NCI-H2171 (cell line): ENCODE measurements around the gene TUBB6.

ENCODE experiments used
- DNase-seq: peaks from one replicate; lab custom pipeline; 2025; lab: John Stamatoyannopoulos, UW

The TUBB6 gene

GRCh38 chr18:12314591-12315305 lies 6.7 kb downstream of the TUBB6 start:
- no peak for DNase-seq

GRCh38 chr18:12315490-12315889 lies 7.4 kb downstream of the TUBB6 start:
- DNase-seq: no peak

DNA sequence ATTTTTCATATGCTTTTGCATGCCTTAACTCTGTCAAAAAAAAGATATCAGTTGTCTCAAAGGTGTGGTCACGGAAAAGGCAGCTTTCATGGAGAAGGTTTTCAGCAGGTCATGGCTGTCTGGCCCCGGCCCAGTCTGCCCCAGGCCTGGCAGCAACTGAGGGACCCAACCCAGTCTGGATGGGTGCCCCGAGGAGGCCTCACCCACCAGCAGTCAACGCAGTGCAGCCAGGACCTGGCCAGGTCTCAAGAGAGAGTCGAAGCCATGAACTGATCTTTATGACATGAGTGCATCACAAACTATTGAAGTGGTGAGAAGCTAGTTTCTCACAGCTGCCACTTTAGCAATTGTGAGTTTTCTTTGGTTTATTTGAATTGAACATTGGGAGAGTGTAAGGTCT lies 7.9 kb downstream of the TUBB6 start:
- DNase-seq: no peak

- no peak for DNase-seq
Observed at GRCh38 chr18:12317664-12318333, 9.8 kb downstream of the TUBB6 start.

- no peak for DNase-seq
Observed at GRCh38 chr18:12318334-12318697, 10.3 kb downstream of the TUBB6 start.

GRCh38 chr18:12318857-12319256 lies 10.8 kb downstream of the TUBB6 start:
- DNase-seq: no peak

DNA sequence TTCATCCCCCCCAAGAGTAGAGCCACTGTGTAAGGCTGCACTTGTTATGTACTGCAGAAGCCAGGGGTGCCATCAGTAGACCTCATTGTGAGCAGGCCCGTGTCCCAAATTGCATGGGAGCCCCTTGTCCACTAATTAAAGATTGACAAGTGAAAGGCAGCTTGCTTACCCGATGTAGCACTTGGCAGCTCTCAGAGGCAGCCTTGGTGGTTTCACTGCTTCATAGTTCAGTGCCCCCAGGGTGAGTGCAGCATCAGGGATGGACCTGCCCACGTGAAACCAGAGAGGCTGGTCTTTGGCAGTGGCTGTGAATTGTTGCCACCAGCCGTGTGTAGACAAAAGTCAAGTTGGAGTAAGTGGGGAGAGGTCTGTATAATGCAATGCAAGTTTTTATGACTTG lies 13.3 kb downstream of the TUBB6 start:
- no peak for DNase-seq

- DNase-seq: no peak
Observed at GRCh38 chr18:12324991-12325725, 17.1 kb downstream of the TUBB6 start.

DNA sequence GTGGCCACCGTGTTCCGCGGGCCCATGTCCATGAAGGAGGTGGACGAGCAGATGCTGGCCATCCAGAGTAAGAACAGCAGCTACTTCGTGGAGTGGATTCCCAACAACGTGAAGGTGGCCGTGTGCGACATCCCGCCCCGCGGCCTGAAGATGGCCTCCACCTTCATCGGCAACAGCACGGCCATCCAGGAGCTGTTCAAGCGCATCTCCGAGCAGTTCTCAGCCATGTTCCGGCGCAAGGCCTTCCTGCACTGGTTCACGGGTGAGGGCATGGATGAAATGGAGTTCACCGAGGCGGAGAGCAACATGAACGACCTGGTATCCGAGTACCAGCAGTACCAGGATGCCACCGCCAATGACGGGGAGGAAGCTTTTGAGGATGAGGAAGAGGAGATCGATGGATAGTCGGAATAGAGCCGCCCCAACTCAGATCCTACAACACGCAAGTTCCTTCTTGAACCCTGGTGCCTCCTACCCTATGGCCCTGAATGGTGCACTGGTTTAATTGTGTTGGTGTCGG lies 17.7 kb downstream of the TUBB6 start:
- DNase-seq: no peak

DNA sequence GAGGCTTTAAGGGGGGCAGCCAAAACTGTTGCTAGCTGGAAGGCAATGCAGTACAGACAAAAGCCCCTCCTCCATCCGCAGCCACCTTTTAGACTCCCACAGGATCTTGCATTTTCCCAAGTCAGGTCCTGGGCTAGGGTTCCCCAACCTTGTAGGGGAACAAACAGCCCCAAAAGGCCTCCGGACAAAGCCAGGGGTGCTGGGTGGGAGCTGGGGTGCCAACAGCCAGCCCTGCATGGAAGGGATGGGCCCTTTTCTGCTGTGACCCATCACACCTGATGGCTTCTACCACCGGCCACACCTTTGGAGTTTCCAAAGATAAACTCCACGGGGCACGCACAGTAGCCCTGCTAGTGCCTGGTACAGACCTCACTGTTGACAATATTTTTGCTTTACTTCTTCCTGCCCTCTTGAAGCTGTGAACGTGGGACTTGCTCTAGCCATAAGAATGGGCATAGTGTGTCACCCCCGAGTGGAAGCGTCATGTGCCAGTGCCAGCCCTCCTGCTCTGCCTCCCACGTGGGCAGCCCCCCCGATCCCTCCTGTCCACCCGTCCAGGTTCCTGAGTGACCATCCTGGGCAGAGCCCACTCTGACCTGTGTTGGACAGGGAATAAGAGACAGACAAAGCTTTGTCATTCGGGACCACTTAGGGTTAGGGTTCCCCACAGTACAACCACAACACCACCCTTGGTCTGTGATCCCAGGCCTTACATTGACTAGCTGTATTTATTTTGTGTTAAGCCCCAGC lies 18.8 kb downstream of the TUBB6 start:
- DNase-seq: no peak

GRCh38 chr18:12327510-12328178 lies 19.6 kb downstream of the TUBB6 start:
- DNase-seq: no peak

DNA sequence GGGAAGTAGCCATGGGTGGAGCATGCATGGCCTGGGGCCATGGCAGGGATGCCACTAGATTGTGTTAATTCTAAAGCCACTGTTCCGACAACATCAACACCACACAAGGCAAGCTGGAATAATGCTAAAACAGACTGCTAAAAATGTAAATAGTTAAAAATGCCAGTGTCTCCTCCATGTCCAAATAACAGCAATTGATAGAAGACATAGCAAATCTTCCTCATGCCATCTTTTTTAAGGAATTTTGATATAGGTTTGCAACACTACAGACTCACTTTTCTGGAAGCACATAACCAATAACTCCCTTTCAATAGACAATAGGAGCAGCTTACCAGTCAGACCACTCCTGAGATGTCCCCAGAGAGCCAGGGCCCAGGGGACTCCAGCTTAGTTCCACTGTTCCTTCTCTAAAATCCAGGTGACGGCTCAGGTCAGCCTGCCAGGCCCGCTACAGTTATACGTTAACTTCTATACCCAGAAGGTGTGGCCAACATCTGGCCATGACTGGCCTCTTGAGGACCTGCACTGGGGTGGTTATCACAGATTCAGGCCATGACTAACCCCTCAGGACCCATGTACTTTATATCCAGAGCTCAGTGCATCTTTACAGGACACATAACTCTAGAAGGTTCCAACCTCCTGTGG lies 20.3 kb downstream of the TUBB6 start:
- DNase-seq: no peak

- no peak for DNase-seq
Observed at GRCh38 chr18:12329125-12329698, 21.2 kb downstream of the TUBB6 start.

DNA sequence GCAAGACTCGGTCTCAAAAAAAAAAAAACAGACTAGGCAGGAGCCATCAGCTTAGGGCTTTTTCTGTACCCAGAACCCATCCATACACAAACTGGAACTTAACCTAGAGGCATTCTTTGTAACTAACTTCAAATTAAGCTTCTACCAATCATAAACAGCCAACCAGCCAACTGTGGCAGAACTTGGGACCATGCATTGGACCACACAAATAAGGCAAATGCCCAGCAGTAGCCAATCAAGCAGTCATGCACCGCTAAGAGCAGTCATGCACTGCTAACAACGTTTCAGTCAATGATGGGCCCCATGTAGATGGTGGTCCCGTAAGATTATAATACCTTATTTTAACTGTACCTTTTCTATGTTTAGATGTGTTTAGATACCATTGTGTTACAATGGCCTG lies 22.7 kb downstream of the TUBB6 start:
- no peak for DNase-seq

GRCh38 chr18:12333506-12334290 lies 25.7 kb downstream of the TUBB6 start:
- no peak for DNase-seq

GRCh38 chr18:12334366-12334808 lies 26.3 kb downstream of the TUBB6 start:
- DNase-seq: no peak

GRCh38 chr18:12334863-12335262 lies 26.8 kb downstream of the TUBB6 start:
- DNase-seq: no peak

DNA sequence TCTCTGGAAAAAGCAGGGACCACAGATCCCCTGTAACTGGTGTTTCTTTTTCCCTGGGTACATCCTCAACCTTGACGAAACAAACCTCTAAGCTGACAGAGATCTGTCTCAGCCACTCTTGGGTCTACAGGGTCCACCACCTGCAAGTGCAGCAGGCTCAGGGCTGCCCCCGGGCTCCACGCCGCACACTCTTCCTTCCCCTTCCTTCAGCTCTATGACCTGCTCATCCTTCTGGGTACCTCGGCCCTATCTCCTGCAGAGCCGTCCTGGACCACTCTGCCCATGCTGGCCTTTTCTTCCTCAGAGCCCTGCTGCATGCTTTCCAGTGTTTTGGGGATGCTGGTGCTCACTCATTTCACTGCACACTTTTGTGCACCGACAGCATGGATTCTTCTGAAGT lies 27.5 kb downstream of the TUBB6 start:
- DNase-seq: no peak

DNA sequence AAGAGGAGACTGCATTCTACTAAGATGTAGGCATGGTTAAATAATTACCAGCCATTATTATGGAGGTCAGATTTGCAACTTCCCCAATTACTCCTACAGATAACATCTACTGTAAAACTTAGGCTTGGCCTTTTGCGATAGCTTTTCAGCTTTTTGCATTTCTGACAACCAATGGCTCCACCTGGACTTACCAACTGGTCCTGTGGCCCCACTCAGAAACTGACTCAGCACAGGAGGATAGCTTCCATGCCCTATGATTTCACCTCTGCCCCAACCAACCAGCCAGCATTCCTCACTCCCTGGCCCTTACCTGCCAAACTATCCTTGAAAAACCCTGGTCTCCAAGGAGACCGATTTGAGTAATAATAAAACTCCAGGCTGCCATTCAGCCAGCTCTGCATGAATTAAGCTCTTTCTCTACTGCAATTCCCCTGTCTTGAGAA lies 28.2 kb downstream of the TUBB6 start:
- no peak for DNase-seq

DNA sequence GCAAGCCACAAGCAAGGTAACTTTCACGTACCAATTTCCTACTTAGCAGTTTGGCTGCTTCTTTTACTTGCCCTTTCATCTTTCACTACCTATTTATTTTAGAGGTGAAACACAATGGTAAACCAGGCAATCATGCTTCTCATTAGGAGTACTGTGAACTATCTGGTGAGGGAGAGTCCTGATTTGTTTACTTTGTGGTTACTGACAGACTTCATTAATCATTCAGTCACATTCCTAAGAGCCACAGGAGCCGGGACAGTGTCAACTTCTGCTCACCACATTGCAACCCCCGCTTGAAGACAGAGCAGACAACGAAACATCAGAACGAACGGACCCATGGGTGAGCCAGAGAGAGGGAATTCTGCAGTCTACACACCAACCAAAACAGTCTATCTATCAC lies 28.8 kb downstream of the TUBB6 start:
- DNase-seq: no peak
